ENCODE results near the gene PVALEF. TPM values are rescaled to one million over a fixed set of nuclear protein-coding genes. Genes with fewer than 3 reads are reported as not detected.

The PVALEF gene
- total RNA-seq, 1 experiment from 2014 or later, result not detected

GRCh38 chr17:81176666-81177065 lies 11.4 kb downstream of the PVALEF start:
- H3K9ac ChIP-seq (ENCODE audit: extremely low read depth, insufficient read length, low read length), result no peak overlapping the region
- no peak overlapping the region for H3K4me3 Mint-ChIP-seq
- no CpG with 5 or more reads among the region's 7 CpGs for WGBS (ENCODE audit: extremely low coverage, insufficient read length, low lambda C conversion rate)

More at GRCh38 chr17:81176666-81177065, 11.4 kb downstream of the PVALEF start:
- no peaks in the 10 kb centered on the region for H3K4me1 ChIP-seq (ENCODE audit: insufficient read depth, low read length)
- H2BK120ac ChIP-seq (ENCODE audit: low read depth, low read length, poor library complexity, severe bottlenecking), result no peak overlapping the region
- no peaks in the 10 kb centered on the region for H3K4me1 Mint-ChIP-seq
- TF ChIP-seq CTCF (conservative IDR thresholded peaks at IDR 0.05), result no peak
- peaks cover 3% of the 10 kb centered on the region for H3K27me3 Mint-ChIP-seq (ENCODE audit: low read depth)
- DNase-seq, result no peak
- H3K9me3 Mint-ChIP-seq, result peaks cover 0 to 5% of the 10 kb centered on the region in 2 experiments; a peak in 2 of 5 replicates
- H3K14ac ChIP-seq (ENCODE audit: insufficient read depth, low read length), result no peak overlapping the region
- no peak overlapping the region for H4K5ac ChIP-seq (ENCODE audit: insufficient read length, low read depth, low read length)
- H2AK5ac ChIP-seq (ENCODE audit: insufficient read length, low read length), result no peak overlapping the region
- H3K36me3 Mint-ChIP-seq (ENCODE audit: insufficient read depth in 1 of 3, low read depth in 3 of 3), result no peaks in the 10 kb centered on the region
- H3K23me2 ChIP-seq (ENCODE audit: insufficient read length, low read depth, low read length, poor library complexity, severe bottlenecking), result no peaks in the 10 kb centered on the region
- no peaks in the 10 kb centered on the region for H3K9me3 ChIP-seq (ENCODE audit: control insufficient read depth, low read depth, low read length)
- no peak overlapping the region for H2BK15ac ChIP-seq (ENCODE audit: low read depth, low read length)
- H3K27me3 ChIP-seq (ENCODE audit: insufficient read depth, low read length), result no peaks in the 10 kb centered on the region
- H3K79me1 ChIP-seq (ENCODE audit: insufficient read depth, low read depth, low read length, poor library complexity, severe bottlenecking), result no peaks in the 10 kb centered on the region
- H4K91ac ChIP-seq (ENCODE audit: insufficient read length, low read depth, low read length), result no peak overlapping the region
- H4K8ac ChIP-seq (replicated peaks; ENCODE audit: insufficient read length, low read depth, low read length), result no peak overlapping the region
- no peak overlapping the region for H3K23ac ChIP-seq (ENCODE audit: insufficient read length, low read depth, low read length)
- H3K27ac Mint-ChIP-seq, result no peak overlapping the region; a peak in 1 of 7 replicates
- H2BK12ac ChIP-seq (ENCODE audit: insufficient read length, low read depth, low read length), result no peak overlapping the region
- no peak overlapping the region for H3K27ac ChIP-seq (ENCODE audit: insufficient read length, low read depth, low read length)
- H3K18ac ChIP-seq (ENCODE audit: insufficient read length, low read depth, low read length), result no peak overlapping the region
- no peak overlapping the region for H2BK20ac ChIP-seq (ENCODE audit: low read depth, low read length, poor library complexity, severe bottlenecking)
- H2BK5ac ChIP-seq (ENCODE audit: insufficient read length, low read length), result no peak overlapping the region
- no peak overlapping the region for H3T11ph ChIP-seq (ENCODE audit: low read length)
- no peak overlapping the region for H2AFZ ChIP-seq (ENCODE audit: low read length)
- H3K4ac ChIP-seq (ENCODE audit: low read depth, low read length), result no peak overlapping the region
- H3K4me2 ChIP-seq (ENCODE audit: insufficient read depth, insufficient read length, low read length), result no peak overlapping the region
- H3K79me2 ChIP-seq (ENCODE audit: insufficient read depth, low read length), result no peaks in the 10 kb centered on the region
- H4K20me1 ChIP-seq (ENCODE audit: control insufficient read depth, insufficient read depth, insufficient read length), result no peaks in the 10 kb centered on the region
- no peak overlapping the region for H3K56ac ChIP-seq (ENCODE audit: insufficient read length, low read depth, low read length)

All from H9 (cell line).